GM12874 (cell line): Measurements from ENCODE around the gene FAM111B.

ENCODE experiments used
- TF ChIP-seq, protein P1 (sequence below): IDR thresholded peaks from 2 replicates; pipeline ENCODE4 v1.5.1; 2011; ENCODE audit warnings: low read depth, mild to moderate bottlenecking, control low read depth, low read length, moderate library complexity; ENCODE audit not compliant: insufficient read depth

FAM111B gene

DNA sequence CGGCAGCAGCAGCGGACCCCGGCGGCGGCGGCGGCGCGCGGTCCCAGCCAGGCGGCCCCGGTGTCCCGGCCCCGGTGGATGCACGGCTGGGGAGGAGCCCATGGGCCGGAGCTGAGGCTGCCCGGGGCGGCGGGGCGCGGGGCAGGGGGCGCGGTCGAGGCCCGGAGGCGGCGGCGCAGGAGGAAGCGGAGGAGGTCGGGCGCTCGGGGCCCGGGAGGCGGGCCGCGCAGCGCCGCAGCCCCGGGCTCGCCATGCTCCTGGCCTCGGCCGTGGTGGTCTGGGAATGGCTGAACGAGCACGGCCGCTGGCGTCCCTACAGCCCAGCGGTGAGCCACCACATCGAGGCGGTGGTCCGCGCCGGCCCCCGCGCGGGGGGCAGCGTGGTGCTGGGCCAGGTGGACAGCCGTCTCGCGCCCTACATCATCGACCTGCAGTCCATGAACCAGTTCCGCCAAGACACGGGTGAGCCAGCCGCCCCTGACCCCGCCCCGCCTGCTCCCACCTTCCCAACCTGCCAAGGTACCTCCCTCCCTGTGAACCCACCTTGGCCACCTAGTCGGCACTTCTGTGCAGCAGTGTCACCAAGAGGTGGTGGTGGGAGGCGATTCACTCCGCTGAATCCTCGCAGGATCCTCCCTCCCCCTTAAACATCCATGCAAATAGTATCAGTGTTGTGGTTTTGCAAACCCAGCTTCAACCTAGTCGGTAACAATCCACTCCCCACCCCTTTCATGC, 65.5 kb downstream of the FAM111B start:
- TF ChIP-seq, protein P1, sequence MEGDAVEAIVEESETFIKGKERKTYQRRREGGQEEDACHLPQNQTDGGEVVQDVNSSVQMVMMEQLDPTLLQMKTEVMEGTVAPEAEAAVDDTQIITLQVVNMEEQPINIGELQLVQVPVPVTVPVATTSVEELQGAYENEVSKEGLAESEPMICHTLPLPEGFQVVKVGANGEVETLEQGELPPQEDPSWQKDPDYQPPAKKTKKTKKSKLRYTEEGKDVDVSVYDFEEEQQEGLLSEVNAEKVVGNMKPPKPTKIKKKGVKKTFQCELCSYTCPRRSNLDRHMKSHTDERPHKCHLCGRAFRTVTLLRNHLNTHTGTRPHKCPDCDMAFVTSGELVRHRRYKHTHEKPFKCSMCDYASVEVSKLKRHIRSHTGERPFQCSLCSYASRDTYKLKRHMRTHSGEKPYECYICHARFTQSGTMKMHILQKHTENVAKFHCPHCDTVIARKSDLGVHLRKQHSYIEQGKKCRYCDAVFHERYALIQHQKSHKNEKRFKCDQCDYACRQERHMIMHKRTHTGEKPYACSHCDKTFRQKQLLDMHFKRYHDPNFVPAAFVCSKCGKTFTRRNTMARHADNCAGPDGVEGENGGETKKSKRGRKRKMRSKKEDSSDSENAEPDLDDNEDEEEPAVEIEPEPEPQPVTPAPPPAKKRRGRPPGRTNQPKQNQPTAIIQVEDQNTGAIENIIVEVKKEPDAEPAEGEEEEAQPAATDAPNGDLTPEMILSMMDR: no peak

DNA sequence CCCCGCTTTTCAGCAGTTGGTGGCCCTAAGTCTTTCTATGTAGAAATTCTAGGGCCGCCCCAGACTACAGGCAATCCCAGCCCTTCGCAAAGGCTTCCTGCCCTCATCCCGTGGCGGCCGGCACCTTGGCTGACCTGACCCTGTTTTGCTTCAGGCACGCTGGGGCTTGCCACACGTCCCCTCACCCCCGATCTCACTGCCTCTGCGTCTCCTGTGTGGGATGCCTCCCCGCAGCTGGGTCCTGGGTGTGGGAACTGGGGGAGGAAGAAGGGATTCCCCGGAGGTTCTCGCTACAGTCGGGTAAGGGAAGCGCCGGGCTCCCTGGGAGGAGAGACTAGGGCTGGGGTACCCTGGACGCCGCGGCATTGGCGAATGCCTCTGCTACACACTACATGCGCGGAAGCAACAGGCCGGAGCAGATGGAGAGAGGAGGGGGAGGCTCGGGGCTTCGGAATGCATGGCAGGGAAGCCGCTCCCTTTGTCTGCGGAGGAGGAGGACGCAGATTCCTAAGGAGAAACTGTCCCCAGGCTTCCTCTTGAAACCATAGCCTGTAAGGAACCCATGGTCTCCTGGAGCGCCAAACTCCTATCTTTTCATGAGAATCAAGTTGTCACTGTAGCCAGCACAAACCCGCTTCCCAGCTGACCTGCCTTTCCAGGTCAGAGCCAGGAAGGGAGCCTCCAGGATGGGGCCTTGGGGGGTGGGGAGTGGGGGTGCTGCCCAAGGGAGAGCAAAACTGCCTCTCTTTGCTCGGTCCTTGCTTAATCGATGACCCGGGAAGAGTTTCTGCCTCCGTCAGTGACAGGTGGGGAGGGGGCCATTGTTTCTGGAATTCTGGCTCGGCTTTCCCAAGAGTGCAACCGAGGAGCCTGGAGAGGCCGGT, 66.3 kb downstream of the FAM111B start:
- TF ChIP-seq, protein P1: no peak

DNA sequence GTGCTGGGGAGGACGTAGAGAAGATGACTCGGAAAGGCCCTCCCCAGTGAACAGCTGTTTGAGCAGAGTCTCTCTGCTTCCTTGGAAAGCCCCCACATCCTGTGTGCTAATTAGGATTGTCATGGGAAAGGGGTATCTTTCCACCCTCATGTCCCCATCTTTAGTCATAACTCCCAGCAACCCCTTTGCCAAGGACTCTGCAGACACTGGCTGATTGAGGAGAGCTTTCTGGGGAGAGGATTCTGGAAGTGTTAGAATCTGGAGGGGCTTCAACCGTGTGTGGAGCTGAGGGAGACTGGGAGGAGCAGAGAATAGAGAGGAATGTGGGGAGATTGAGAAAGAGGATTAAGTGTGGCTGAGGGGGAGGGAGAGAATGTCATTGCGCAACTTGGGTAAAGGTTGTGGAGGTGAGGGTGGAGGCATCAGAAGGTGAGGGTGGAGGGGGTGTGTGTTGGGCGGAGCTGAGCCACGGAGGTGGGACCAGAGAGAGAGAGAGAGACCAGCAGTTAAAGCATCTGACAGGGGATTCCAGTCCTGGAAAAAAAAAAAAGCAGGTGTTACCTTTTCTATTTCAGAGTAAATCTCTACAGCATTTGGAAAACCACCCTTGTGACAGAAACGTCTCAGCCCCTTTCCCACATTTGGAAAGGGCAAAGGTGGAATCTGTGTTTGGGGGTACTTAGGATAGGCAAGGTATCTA, 67.1 kb downstream of the FAM111B start:
- TF ChIP-seq, protein P1: no peak

DNA sequence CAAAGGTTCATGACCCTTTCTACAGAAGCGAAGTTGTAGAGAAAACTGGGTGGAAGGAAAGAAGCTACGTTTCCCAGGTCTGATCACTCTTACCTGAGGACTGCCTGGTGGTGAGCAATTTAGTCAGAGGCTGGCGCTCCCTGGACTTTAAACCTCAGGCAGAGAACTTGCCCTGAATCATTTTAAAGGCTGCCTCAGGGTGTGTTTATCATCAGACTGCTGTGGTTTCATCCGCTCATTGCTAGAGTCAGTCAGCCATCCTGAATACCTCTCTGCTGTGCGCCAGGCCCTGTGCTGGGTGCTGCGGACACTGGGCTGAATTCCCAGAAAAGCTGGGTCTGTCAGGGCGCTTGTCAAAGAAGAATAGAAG, 67.6 kb downstream of the FAM111B start:
- TF ChIP-seq, protein P1: no peak

DNA sequence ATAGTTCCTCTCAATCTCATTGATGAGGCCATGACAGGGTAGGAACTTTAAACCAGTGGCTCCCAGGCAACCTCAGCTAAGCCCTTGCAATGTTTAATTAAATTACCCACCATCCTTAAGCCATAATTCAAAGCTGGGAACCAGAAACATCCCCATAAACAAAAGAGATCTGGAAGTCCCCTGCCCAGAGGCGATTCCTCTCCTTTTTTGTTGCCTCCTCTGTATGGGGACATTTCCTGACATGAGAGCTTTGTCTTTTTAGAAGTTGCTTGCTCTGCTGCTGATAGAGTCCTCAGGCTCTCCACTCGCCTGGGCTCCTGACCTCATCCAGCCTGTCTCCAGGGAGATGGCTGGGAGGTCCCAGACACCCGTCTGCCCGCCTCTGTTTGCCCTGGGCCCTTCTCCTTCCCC, 68.1 kb downstream of the FAM111B start:
- TF ChIP-seq, protein P1: no peak

DNA sequence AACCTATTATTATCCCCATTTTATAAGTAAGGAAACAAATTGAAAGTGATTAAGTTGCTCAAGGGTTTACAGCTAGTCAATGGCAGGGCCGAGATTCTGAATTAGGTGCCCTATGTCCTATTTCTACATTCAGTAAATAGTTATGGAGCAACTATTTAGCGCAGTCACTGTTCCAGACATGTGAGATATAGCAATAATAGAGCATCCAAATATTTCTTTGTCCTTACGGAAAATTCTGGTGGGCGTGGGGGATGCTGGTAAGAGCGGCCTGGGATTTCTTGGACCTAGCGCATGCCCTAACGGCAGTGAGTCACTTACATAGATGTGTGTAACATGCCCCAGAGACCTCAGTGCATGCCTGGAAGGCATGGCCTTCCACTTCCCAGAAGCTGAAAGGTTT, 69.3 kb downstream of the FAM111B start:
- TF ChIP-seq, protein P1: no peak
